Stimulated activated CD4-positive, alpha-beta T cell treated with anti-CD3 and anti-CD28 coated beads, Interleukin-12 subunit alpha, Interleukin-12 subunit beta, amount 100 ng/mL, for 24 hours (primary cell): ENCODE measurements around the gene LAMB2.

ENCODE experiments used
- DNase-seq, 2 experiments: peaks; one replicate each; pipeline ENCODE4 v3.0.0-alpha.2; 2020; ENCODE audit warnings: low read depth in 2 of 2

Gene LAMB2

DNA sequence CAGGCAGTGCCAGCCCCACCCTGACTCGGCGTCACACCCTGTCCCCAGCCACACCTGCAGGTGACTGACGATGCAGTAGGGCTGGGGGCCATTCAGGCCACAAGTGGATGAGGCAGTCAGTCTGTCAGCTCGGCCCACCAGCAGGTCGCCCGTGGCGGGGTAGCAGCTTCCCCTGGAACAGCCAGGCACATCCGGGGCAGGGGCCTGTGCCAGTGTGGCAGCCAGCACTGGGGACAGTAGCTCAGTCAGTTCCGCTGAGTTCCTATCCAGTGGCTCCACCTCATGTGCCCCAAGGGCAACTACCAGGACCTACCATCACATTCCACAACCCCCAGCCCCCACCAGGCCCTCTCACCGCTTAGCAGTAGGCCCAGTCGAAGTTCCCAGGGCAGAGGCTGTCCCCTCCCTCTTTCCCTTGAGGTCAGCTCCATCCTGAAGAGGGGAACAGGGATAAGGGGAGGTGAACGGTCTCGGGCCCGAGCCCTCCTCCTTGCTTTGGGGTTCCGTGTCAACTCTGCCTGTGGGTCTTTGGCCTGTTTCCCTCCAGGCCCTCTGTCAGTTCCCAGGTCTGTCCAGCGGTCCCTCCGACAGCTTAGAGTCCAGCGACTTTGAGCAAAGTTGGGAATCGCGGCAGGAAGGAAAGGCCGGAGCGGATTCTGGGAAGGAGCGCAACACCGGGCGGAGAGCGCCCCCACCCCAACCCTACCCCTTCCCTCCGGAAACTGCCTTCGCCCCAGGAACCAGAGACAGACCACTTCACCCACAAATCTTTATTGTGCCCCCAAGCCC, at the start of gene LAMB2:
LAMB2 (minus strand) TSS at position 614 of the 789 bp plus-strand sequence; CDS start at position 431, 183 bp downstream.
- no peak for DNase-seq

DNA sequence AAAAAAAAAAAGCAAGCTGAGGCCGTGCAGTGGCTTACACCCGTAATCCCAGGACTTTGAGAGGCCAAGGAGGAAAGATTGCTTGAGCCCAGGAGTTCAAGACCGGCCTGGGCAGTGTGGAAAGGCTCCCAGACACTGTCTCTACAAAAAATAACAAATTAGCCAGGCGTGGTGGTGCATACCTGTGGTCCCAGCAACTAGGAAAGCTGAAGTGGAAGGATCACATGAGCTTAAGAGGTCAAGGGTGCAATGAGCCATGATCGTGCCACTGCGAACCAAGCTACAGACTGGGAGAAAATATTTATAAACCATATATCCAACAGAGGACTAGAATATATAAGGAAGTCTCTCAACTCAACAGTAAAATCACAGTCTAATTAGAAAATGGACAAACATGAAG, 48.5 kb upstream of the LAMB2 start:
- DNase-seq, result no peak

DNA sequence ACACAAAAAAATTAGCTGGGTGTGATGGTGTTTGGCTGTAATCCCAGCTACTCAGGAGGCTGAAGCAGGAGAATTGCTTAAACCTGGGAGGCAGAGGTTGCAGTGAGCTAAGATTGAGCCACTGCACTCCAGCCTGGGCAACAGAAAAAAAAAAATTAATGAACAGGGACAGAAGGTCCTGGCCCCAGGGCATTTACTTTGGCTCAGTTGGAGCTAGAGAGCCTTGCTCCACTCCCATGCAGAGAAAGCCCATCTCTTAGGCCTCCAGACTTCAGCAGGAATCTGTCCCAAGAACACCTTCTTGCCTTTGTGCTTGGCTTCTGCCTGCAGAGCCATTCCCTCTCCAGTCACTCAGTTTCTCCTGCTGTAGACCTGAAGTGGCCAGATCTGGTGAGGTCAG, 47.3 kb upstream of the LAMB2 start:
- DNase-seq, result no peak

DNA sequence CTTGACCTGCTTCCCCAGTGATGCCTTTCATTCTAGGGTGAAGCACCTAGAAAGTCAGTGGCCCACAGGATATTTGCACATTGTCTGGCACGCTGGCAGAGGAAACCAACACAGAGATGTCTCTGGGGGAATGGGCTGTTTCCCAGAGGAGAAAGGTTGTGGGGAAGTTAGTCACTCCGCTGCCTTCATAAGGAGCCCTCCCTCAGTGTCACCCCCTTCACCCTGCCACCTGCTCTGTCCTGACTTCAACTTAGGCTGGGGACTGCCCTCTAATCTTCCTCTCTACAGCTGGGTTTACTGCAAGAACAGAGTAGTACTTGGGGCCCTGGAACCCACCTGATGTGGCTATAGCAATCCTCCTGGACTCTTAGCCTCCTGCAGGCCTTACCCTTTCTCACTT, 44.2 kb upstream of the LAMB2 start:
- no peak for DNase-seq

DNA sequence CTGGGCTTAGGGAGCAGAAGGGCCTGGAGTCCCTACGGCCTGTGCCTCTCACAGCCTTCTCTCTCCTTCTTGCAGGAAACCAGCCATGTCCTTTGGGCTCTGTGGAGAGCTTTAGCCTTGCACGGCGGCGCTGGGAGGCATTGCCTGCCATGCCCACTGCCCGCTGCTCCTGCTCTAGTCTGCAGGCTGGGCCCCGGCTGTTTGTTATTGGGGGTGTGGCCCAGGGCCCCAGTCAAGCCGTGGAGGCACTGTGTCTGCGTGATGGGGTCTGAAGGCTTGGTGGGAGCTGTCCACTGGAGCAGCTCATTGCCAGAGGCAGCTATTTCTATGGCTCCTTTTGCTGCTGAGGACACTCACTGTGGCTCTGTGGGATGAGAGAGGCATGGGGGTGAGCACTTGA, 42.7 kb upstream of the LAMB2 start:
- no peak for DNase-seq

DNA sequence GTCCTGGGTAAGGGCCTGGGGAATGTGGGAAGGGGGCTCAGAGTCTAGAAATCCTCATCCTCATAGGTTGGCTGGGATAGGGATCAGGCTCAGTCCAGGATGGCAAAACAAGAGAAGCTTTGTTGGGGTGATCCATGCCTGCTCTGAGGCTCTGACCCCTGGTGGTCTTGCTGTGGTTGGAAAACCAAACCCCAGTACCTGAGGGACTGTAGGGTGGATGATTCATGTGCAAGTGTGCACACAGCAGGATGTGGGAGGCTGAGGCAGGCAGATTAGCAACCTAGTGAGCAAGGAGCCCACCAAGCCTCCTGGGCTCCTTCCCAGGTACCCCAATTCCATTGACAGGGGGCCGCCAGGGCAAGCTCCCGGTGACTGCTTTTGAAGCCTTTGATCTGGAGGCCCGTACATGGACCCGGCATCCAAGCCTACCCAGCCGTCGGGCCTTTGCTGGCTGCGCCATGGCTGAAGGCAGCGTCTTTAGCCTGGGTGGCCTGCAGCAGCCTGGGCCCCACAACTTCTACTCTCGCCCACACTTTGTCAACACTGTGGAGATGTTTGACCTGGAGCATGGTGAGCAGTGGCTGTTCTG, 41.6 kb upstream of the LAMB2 start:
- DNase-seq, result no peak

DNA sequence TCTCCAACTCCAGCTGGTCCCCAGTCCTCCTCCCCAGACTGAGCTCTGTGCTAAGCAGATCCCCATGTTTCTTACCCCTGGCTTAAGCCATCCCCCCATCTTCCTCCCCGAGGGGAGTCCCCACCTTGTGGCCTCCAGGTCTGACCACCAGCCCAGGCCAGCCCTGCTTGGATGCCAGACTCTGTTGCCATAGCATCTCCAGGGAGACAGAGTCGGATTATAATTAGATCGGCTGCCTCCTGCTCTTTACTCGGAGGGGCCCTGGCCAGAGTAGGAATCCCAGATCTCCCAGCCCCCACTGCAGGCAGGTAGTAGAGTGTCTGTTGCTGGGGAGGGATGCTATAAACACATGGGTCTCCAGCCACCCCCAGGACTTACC, 40.9 kb upstream of the LAMB2 start:
- no peak for DNase-seq

DNA sequence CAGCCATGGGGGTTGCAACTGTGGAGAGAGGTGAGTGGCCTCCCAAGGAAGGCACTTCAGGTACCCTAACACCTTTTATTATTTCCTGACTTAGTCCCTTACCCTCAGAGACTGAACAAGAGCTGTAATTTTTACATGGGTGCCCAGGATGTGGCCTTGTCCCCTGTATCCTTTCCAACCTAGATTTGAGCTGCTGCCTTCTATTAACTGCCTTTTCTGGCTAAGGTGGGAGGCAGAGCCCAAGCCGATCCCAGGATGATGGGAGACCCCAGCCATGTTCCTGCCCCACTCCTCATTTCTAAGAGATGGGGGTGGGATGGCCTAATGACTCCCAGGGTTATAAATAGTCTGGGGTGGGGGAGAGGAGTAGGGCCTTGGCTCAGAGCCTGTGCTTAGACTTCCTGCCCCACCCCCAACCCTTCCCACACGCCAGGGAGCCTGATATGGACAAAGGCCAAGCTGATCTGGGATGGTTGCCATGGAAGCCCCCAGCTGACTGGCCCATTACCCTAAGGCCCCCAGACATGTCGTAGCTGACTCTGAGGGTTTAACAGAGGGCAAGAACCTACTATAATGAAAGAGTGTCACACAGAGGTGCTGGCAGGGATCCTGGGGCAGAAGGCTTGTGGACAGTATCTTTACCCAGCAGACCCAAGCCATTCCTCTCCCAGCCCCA, 40.4 kb upstream of the LAMB2 start:
- no peak for DNase-seq

DNA sequence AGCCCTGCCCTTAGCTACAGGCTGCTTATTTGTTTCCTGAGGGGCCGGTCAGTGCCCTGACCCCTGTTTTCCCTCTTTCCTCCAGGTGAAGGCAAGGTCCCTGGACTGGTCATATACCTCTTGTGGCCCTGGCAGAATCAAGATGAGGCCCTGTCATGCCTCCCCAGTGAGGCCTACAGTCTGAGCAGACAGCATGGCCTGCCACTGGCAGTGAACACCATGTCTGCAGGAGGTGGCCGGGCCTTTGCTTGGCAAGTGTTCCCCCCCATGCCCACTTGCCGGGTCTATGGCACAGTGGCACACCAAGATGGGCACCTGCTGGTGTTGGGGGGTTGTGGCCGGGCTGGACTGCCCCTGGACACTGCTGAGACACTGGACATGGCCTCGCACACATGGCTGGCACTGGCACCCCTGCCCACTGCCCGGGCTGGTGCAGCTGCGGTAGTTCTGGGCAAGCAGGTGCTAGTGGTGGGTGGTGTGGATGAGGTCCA, 39.7 kb upstream of the LAMB2 start:
- no peak for DNase-seq

DNA sequence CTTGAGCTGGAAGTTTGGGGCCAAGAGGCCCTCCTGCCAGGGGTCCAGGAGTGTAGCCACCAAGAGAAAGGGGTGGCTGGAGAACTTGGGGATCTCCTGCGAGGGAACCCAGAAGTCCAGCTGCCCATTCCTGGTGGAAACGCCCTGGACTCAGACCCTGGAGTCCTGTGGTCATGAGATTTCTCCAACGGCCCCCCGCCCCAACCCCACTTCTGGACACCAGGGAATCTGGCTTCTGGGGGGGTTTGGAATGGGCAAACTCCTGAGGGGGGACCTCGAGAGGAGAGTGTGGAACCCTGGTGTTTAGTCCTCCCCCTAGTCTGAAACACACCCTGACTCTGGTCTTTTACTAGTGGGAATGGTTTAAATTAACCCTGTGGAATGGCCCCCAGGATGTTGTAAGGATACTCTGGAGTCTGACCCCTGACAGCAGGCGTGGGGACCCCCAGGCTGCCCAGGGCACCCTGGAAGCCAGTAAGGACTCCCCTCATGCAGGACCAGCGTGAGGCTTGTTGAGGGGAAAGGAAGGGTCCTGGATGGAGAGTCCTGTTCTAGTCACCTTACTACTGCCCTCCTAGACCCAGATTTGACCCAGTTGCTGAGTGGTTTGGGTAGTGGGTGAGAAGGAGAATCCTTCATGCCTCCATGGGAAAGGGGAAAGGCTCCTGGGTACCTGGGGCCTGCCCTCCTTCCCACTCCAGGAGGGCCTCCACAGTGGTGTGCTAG, 39.1 kb upstream of the LAMB2 start:
- DNase-seq, result no peak

DNA sequence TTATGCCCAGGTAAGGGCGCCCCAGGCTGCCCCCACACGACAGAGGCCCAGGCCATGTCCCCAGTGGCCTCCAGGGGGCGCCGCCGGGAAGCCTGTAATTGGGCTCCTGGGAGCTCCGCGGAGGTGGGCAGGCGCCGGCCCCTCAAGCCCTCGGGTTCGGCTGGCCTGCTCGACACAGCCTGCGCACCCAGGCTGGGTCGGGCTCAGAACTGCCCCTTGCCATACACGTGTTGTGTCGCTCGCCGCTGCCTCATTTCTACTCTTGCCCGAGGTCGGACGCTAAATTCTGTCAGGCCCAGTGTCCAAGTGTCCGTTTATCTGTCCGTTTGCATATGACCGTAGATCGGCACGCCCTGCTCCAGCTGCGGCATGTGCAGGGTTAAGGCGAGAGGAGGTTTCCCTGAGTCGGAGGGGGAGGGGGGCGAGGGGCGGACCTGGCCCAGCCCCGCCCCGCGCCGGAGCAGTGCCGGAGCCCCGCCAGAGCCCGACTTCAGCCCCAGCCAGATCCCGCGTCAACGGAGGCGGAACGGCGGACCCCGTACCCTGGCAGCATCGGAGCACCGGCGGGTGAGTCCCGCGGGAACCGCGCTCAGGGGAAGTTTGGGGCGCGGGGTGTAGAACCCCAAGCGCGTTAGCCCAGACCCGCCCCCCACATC, 38.4 kb upstream of the LAMB2 start, which contains the start of gene KLHDC8B:
KLHDC8B (plus strand) TSS at position 480 of the 656 bp plus-strand sequence. CDS start 1,172 bp downstream, outside the sequence.
- peak; percentile 60 to 85 for DNase-seq

DNA sequence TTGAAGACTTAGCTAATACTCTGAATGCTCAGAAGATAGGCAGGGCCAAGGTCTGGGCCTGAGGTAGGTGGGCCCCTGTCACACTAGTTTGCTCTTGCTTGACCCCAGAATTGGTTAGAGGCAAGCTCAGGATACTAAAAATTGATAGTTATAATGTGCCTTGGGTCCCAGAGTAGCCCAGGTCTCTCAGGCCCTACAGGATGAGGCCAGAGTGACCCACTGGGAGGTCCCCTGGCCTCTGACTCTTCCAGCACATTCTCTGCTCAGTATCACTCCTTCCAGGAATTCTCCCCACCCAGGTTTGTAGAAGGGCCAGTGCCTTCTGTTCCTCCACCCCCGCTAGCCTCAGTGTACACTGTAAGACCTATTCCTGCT, 37.9 kb upstream of the LAMB2 start:
- no peak for DNase-seq

DNA sequence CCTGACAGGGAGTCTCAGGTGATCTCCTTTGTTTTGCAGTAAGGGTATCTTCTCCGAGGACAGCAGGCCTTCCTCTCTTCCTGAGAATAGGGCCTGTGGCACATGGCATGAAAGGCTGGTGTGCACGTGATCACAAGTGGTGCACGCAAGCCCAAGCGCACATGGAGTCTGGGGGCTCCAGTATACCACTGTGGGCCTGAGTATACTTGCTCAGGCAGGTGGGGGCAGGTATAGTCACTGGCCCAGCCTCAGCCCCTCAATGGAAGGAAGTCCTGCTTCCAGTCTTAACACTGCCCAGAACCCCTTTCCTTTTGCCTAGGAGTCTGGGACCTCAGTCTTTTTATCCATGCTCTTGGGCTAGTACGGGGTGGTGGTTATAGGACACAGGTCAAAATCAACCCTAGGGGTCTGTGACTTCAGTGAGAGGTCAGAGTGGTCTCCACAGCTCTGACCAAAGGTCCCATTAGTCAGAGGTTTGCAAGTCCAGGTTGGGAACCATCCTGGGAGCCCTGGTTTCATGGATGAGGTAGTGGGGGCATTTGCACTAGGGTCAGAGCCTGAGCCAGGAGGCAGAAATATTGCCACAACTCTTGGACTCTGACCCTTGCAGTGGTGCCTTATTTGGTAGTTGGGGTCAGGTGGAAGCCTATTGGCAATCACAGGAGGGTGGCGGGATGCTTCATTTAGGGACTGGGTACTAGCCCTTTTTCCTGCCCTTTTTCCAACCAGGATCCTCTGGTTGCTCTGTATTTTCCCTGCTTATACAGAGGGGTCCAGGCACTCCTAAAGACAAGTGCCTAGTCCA, 34.1 kb upstream of the LAMB2 start:
- no peak for DNase-seq

DNA sequence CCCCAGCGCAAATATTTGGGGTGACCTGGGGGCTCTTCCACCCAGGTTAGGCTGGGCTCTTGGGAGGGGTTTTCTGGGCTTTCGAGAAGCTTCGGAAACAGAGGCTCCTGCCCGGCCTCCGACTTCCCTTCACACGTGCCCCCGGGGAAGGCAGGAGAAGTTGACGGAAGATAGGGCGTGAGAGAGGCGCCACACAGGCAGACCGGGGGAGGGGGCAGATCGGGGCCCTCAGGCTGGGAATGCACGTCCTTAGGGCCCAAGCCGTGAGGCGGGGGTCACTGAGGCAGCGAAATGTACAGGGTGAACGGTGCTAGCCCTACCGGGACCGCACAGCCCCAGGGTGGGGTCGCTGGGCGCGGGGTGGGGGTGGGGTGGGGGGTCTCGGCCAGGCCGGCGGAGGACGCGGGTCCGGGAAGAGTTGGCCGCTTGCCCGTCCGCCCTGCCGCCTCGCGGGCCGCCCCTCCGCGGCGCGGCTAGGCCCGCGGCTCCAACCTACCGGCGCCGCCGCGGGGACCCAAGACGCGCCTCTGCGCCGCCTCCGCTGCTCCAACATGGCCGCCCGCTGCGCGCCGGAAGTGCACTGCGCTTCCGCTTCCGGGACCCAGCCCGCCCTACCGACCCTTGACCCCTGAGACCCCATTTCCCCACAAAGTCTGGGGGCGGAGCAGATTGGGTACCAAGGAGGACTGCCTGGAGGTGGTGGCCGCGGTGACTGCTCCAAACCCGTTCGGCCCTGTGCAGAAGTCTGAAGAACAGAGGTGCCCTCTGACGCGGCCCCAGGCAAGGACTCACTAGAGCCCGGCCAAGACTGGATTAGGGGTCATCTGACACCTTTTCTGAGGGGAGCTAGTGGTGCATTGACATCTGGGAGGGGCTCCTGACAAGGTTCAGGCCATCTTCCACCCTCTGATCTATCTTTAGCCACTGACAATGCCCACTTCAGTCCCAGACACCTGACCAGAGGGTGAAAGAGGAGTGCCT, 33.2 kb upstream of the LAMB2 start, which contains the start of gene CCDC71:
CCDC71 (minus strand) TSS at position 561 of the 981 bp plus-strand sequence. CDS start 2,123 bp downstream, outside the sequence.
- DNase-seq, result peak; percentile 64 to 67

DNA sequence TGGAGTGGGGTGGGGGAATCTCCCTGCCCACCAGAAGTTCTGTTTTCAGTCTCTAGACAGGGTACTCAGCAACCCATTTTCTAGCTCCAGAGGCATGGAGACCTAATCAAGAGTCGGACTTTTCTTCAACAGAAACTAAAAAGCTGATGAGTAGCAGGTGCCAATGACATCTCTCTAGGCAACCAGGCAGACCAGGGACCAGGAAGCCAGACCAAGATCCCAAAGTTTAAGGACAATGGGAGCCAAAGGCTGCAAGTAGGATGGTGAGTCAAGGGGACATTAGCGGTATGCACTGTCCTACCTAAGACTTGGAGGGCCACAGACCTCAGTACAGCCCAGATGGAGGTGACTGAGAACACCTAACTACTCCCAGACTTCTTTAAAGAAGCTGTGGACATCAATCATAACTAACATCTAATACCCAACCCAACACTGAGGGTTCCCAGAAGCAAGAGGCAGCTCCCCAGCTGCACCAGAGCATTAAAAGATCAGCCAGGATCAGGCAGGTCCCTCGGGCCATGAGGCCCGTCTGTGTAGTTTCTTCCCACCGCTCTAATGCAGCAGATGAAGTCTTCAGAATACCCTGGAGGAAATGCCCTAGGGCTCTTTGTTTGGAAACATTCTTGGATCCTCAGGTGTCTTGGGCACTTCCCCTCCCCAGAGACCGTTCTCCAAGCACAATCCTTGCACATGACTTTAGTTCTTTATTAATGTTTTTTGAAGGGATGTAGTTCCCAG, 32.3 kb upstream of the LAMB2 start:
- no peak for DNase-seq

DNA sequence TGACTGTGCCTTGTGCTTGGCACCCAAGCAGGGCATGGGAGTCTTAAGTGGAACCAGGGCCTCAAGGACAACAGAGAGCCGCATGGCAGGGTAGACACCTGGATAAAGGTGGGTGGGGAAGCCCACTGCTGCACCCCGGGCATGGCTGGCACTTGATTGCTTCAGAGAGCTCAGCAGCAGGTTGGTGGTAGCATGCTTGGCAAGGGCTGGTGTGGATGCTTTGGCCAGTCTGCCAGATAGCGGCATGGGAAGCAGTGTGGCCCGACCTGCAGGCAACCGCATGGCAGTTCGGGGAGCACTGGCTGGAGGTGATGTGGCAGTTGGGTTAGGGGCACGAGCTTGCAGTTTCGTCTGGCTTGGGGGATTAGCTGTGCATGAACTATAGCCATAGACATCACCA, 30.8 kb upstream of the LAMB2 start:
- DNase-seq, result no peak

DNA sequence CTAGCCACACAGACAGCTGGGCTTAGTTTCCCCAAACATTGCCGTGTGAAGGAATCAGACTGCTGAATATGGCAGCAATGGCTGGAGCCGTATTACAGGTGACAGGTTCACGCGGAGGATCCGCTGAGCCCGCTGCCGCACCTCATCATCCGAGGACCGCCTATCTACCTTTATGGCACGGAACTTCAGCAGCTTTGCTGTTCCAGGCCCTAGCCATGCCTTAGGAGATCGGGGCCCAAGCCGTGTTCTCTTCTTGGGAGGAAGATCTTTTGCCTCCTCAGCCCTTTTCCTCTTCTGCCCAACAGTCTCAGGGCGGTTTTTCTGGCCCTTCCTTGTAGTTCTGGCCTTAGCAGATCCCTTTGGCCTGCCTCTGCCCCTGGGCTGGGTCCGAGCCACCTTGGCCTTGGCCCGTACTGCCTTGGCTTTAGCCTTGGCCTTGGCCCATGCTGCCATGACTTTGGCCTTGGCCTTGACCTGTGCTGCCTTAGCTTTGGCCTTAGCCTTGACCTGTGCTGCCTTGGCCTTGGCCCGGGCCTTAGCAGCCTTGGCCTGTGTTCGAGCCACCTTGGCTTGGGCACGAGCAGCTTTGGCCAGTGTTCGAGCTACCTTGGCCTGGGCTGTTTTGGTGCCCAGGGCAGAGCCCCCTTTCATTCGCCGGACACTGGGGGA, 30.0 kb upstream of the LAMB2 start:
- no peak for DNase-seq
